Heart left ventricle (tissue), 16 donors: ENCODE data around the gene MED31. TPM values are rescaled to one million over a fixed set of nuclear protein-coding genes. Genes with fewer than 3 reads are reported as not detected.

Experiments
- ATAC-seq, 4 donors: fragments of 200-7000 bp; cut with Tn5 transposase; one replicate each; pipeline ENCODE4 v1.9.1; 2020 to 2022; ENCODE audit warnings: moderate library complexity in 4 of 4, mild to moderate bottlenecking in 3 of 4, moderate number of reproducible peaks in 1 of 4
- DNase-seq, 5 donors: peaks; one replicate each; pipeline ENCODE4 v3.0.0-alpha.2; 2020
- H3K27ac ChIP-seq, 12 donors: fragments of 200-600 bp; sonication (generic) in 4 of 12; one replicate each; pipeline versions ENCODE4 v1.5.0 to v1.8.0; 2016 to 2022; ENCODE audit warnings: mild to moderate bottlenecking in 2 of 12
- H3K27me3 ChIP-seq, 9 donors: fragments of 200-600 bp; sonication (generic) in 2 of 9; one replicate each; pipeline versions ENCODE4 v1.5.1 to v1.8.0; 2016 to 2022; ENCODE audit warnings: mild to moderate bottlenecking in 3 of 9
- H3K36me3 ChIP-seq, 9 donors: fragments of 200-600 bp; sonication (generic) in 2 of 9; one replicate each; pipeline versions ENCODE4 v1.5.0 to v1.8.0; 2018 to 2022; ENCODE audit warnings: mild to moderate bottlenecking in 2 of 9
- H3K4me1 ChIP-seq, 12 donors: fragments of 200-600 bp; sonication (generic) in 4 of 12; one replicate each; pipeline versions ENCODE4 v1.5.0 to v1.8.0; 2016 to 2022; ENCODE audit warnings: mild to moderate bottlenecking in 3 of 12
- H3K4me3 ChIP-seq, 12 donors: fragments of 200-600 bp; sonication (generic) in 4 of 12; one replicate each; pipeline versions ENCODE4 v1.5.0 to v1.8.0; 2017 to 2022; ENCODE audit warnings: mild to moderate bottlenecking in 9 of 12, moderate library complexity in 4 of 12
- H3K9me3 ChIP-seq, 12 donors: fragments of 200-600 bp; sonication (generic) in 4 of 12; one replicate each; pipeline versions ENCODE4 v1.5.0 to v1.8.0; 2016 to 2022; ENCODE audit warnings: mild to moderate bottlenecking in 1 of 12
- CTCF ChIP-seq, 12 donors: fragments of 200-600 bp; sonication (generic) in 4 of 12; IDR thresholded peaks; one replicate each; pipeline versions ENCODE4 v1.5.0 to v1.8.0; 2018 to 2022; ENCODE audit warnings: antibody characterized with exemption in 12 of 12, mild to moderate bottlenecking in 5 of 12
- POLR2A ChIP-seq, 2 donors: fragments of 450-650 bp; IDR thresholded peaks; one replicate each; pipeline ENCODE4 v1.6.1; 2017; ENCODE audit warnings: antibody characterized with exemption in 2 of 2, mild to moderate bottlenecking in 2 of 2, moderate library complexity in 2 of 2
- WGBS, 4 donors: extraction: QIAGEN DNeasy Blood & Tissue Kit in 2 of 4; methylation state at CpG; one replicate each; pipeline versions ENCODE4 v1.1.5 to v1.1.7; 2013 to 2018; 5-methylcytosine and 5-hydroxymethylcytosine counted together
- intact Hi-C, 10 donors: fragments of 100-400 bp; cut with DNase I; formaldehyde crosslinking; loops; one replicate each; pipeline versions ENCODE4 v1.11.1 to v1.14.2; 2022
- long read RNA-seq, 3 donors: library from polyadenylated mRNA; unstranded; transcript quantifications; one replicate each; pipeline ENCODE4 v2.0.0, GENCODE V29; 2020 to 2021
- polyA plus RNA-seq, 2 donors: library from polyadenylated mRNA; stranded (reverse); fragments of 200-250 nt; gene quantifications; one replicate each; pipeline ENCODE4 v1.2.3, GENCODE V29; 2013
- total RNA-seq, 9 donors: library from RNA; depleted of rRNA in 2 of 9; stranded (reverse); fragments of >200 nt in 2 of 9; fragmentation: NEBNext Ultra II Directional in 3 of 9; extraction: Animal tissue kit (Norgen Biotek cat#: 25700) in 3 of 9; gene quantifications; one replicate each; pipeline versions ENCODE4 v1.1.0 to v1.2.4, GENCODE V29; 2016 to 2023
- donor health status: ischemic (EF 13 %, LVEDD 7.1; RV severe dilation, severe dysfunction).
- donor health status: healthy with polysubstance abuse.
- donor health status: DM: no; HTN: yes; CAD: no.
- donor health status: DM: no; HTN: no; CAD: no.
- donor health status: ischemic (EF 25% LVEDD 6.9; RV normal size, moderate dysfunction).
- donor health status: ischemic (EF 25% LVEDD 5.7; RV mildly dilated, moderate dysfunction).
- donor health status: healthy.
- donor health status: DM: yes; HTN: yes; CAD: no.
- donor health status: ischemic (EF 35%, LVEDD 5.7; RV mildly dilated, moderate dysfunction).
- donor health status: nonischemic (EF 11% LVEDD 7.7; RV severe dilation, severe dysfunction).
- donor health status: DM: yes; HTN: yes; CAD: no.
- donor health status: PGD.
- donor health status: ischemic (EF 29% LVEDD 5.4; RV normal size, mild dysfunction).
- donor health status: nonischemic (EF 23%, LVEDD 6.1; RV moderate dilation, normal function).

MED31 gene
- total RNA-seq, result 10 to 100 TPM in 7 of 9 donors, 1 to 10 TPM in 2; 5.4 to 17.5 (median 13.7) TPM
- polyA plus RNA-seq, result 10 to 100 TPM; 18.7 to 20.9 TPM
- long read RNA-seq, donor 1, partial matches to known transcripts, result 0 of 5 reads
- long read RNA-seq, donor 1, other reads (novel, unspliced or antisense), result 2 of 5 reads
- long read RNA-seq, donor 2, transcript MED31-201 (4 exons, 1,654 nt), result major isoform, 8 of 14 reads
- long read RNA-seq, donor 2, partial matches to known transcripts, result 1 of 14 reads
- long read RNA-seq, donor 2, other reads (novel, unspliced or antisense), result 3 of 14 reads
- long read RNA-seq, donor 3, partial matches to known transcripts, result 0 of 4 reads
- long read RNA-seq, donor 3, other reads (novel, unspliced or antisense), result 1 of 4 reads

GRCh38 chr17:6651354-6651918 is at the start of gene MED31, which contains the start of gene C17orf100:
Gene MED31 (minus strand): TSS chr17:6651605. CDS start chr17:6651528, 77 bp downstream.
Gene C17orf100 (plus strand): TSS chr17:6651762. CDS start chr17:6651914, 152 bp downstream.
- 0 to 1% (median 1%) methylated on average over 18 to 35 of the region's 35 CpGs for WGBS, 4 donors
- peaks cover 0 to 36% (median 27%) of the 10 kb centered on the region in 9 donors for H3K36me3 ChIP-seq
- H3K4me3 ChIP-seq, result peak within 1 kb of the TSS; percentile 59 to 93 (median 81)
- H3K27me3 ChIP-seq, result peaks cover 3 to 32% (median 17%) of the 10 kb centered on the region in 9 donors
- H3K27ac ChIP-seq, result peak within 1 kb of the TSS in 11 of 12 donors; percentile 67 to 91 (median 78)
- TF ChIP-seq CTCF (IDR thresholded peaks at IDR 0.05) (peak in 1 of 12 donors; percentile 6), POLR2A (IDR thresholded peaks at IDR 0.05) (peak in 1 of 2 donors; percentile 69)
- intact Hi-C loops, result loop anchor here in 1 of 10 donors (5.0 kb wide), 1 partner anchor 361 kb away; the partner anchor contains the start of gene RNASEK
- peak; percentile 99 to 100 (median 100) for ATAC-seq
- no peaks in the 10 kb centered on the region for H3K9me3 ChIP-seq
- H3K4me1 ChIP-seq, result peaks cover 4 to 50% (median 27%) of the 10 kb centered on the region in 12 donors
- DNase-seq, result peak; percentile 94 to 98 (median 96)

GRCh38 chr17:6700948-6701307 is 49.5 kb upstream of the MED31 start:
- intact Hi-C loops, result no loop called here
- no peak for ATAC-seq
- H3K4me1 ChIP-seq, result no peaks in the 10 kb centered on the region
- H3K9me3 ChIP-seq, result no peaks in the 10 kb centered on the region
- no peak for DNase-seq
- no peak overlapping the region for H3K27ac ChIP-seq
- no peak overlapping the region for H3K4me3 ChIP-seq
- 69 to 85% (median 78%) methylated on average over 8 of the region's 8 CpGs for WGBS, 4 donors
- peaks cover 0 to 14% (median 2%) of the 10 kb centered on the region in 9 donors for H3K27me3 ChIP-seq
- no peak for TF ChIP-seq CTCF (IDR thresholded peaks at IDR 0.05)
- TF ChIP-seq POLR2A (IDR thresholded peaks at IDR 0.05), result no peak
- H3K36me3 ChIP-seq, result no peaks in the 10 kb centered on the region

GRCh38 chr17:6699997-6700947 is 48.9 kb upstream of the MED31 start:
- H3K4me1 ChIP-seq, result no peaks in the 10 kb centered on the region
- no peaks in the 10 kb centered on the region for H3K36me3 ChIP-seq
- no peak overlapping the region for H3K4me3 ChIP-seq
- H3K9me3 ChIP-seq, result no peaks in the 10 kb centered on the region
- no peak for DNase-seq
- no peak for TF ChIP-seq POLR2A (IDR thresholded peaks at IDR 0.05)
- TF ChIP-seq CTCF (IDR thresholded peaks at IDR 0.05), result no peak
- no peak overlapping the region for H3K27ac ChIP-seq
- intact Hi-C loops, result no loop called here
- 64 to 69% (median 67%) methylated on average over 16 of the region's 16 CpGs for WGBS, 4 donors
- no peak for ATAC-seq
- H3K27me3 ChIP-seq, result peaks cover 0 to 17% (median 0%) of the 10 kb centered on the region in 9 donors
